MM.1S (cell line): ENCODE results near the gene RTN4RL1.

Experiments used
- CTCF ChIP-seq: fragments of 300-600 bp; sonication (generic); IDR thresholded peaks from 2 replicates; pipeline ENCODE4 v1.5.1; 2016; ENCODE audit warnings: antibody characterized with exemption, low read length, mixed read lengths
- EZH2 ChIP-seq: fragments of 300-600 bp; sonication (generic); optimal IDR thresholded peaks from 2 replicates; pipeline ENCODE3; 2017; ENCODE audit warnings: low read depth, mild to moderate bottlenecking, antibody characterized with exemption, low read length, mixed read lengths

- TF ChIP-seq CTCF (no peak), EZH2 (no peak)
Measured at GRCh38 chr17:2037155-2037554, 12.0 kb upstream of the RTN4RL1 start.
